D721Med (cell line): ENCODE data around the gene VPS37B.

Source experiments
- DNase-seq: peaks from one replicate; pipeline ENCODE4 v3.0.0; 2011; ENCODE audit warnings: low spot score; ENCODE audit not compliant: insufficient read length
- FAIRE-seq: peaks from 2 replicates; lab custom pipeline; 2011; peaks lifted over from hg19 to GRCh38; lab: Jason Lieb, UNC
- CTCF ChIP-seq: IDR thresholded peaks from 2 replicates; pipeline ENCODE4 v1.5.1; 2012; ENCODE audit warnings: mild to moderate bottlenecking, control low read depth; ENCODE audit not compliant: insufficient read depth; ENCODE audit errors: missing control alignments

VPS37B gene

GRCh38 chr12:122935318-122935717 lies 39.4 kb upstream of the VPS37B start:
- FAIRE-seq (no peak), DNase-seq (no peak)
- no peak for TF ChIP-seq CTCF

GRCh38 chr12:122934722-122935121 lies 38.8 kb upstream of the VPS37B start:
- TF ChIP-seq CTCF: no peak
- DNase-seq (no peak), FAIRE-seq (no peak)

DNA sequence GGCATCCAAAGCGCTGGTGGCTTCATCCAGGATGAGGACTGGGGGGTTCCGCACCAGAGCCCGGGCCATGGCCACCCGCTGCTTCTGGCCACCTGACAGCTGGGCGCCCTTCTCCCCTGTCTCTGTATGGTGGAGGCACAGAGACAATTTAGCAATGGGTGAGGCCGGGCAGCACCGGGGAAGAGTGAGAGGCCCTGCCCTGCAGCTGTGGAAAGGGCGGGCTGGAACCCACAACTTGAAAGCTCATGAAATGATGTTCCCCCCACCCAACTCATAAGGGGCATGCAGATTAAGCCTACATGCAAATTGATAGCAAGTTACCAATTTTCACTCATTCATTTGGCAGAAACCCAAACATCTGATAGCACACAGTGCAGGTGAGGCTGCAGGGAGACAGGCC lies 36.3 kb upstream of the VPS37B start:
- no peak for TF ChIP-seq CTCF
- FAIRE-seq: no peak
- no peak for DNase-seq

- TF ChIP-seq CTCF: no peak
- no peak for FAIRE-seq
- no peak for DNase-seq
Observed at GRCh38 chr12:122929812-122930211, 33.9 kb upstream of the VPS37B start.

DNA sequence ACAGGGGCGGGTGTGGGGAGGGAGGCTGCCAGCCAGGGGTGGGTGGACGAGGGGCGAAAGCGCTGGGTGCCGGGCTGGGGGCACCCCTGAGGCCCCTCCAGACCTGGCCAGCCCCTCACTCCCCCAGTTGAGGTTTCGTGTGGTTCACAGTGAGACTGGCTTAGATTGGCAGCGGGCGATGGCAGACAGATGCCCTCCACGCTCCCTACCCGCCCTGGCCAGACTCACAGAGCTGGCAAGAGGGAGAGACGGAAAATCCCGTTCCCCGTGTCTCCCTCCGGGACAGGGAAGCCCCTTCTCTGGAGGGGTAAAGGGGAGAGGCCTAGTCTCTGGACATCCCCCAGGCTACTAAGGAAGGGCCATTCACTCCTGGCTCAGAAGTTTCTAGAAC lies 33.2 kb upstream of the VPS37B start:
- no peak for TF ChIP-seq CTCF
- DNase-seq (no peak), FAIRE-seq (no peak)

DNA sequence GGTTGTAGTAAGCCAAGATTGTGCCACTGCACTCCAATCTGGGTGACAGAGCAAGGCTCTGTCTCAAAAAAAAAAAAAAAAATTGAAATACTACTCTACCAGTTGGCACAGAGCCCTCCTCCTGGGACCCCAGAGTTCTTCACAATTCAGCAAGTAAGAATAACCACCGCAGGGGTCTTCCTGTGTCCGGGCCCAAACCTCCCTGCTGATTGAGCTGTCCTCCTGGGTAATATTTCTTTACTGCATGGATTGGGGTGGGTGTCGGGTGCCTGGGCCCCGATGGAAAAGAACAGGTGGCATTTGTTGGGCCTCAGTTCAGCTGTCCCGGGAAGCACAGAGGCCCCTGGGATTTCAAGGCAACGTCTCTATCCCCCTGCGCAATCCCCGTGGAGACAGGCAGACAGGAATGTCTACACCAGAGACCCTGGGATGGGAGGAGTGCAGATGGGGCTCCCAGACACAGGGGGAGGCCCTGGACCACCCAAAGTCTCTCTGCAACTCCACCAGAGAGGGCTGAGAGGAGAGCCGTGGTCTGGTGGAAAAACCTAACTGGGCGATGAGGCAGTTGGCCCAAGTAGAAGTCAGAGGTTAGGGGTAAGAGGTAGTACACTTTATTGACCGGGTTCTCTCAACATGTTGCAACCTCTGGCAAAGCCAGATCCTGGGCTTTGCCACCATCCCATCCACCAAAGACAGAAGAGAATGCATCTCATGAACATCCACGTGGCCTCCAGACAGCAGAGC lies 32.7 kb upstream of the VPS37B start:
- no peak for DNase-seq

More for the DNA sequence above, 32.7 kb upstream of the VPS37B start:
- TF ChIP-seq CTCF: no peak
- FAIRE-seq: no peak
